ENCODE data around the gene ZNF771.

Gene ZNF771

DNA sequence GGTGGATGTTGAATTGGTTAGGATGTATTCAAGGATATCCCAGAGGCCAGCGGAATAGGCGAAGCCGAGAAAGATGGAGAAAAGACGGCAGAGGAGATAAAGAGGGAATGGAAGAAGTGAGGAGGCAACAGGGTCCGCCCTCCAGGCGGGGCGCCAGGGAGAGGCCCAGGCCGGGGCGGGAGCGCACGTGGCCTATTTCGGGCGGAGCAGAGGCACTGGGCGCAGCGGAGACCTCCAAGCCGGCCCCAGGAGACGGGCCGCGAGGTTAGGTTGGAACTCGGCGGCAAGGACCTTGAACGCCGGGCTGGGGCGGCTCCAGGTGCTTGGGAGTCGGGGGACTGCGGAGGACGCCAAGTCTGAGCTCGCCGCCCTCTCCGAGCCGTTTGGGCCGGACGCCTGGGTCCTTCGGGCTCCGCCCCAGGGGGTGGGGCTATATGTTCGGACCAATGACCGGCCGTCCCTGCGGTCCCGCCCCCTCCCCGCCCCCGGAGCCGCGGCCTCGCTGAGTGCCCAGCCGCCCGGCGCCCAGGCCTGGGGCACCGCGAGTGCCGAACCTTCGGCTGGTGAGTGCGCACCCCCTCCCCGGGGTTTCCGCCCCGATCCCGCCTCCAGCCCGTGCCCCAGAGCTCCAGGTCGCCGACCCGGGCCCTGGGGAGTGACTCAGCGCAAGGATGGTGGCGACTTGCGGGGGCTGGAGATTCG, at the start of gene ZNF771:
Gene ZNF771 (plus strand): TSS at position 505 of the 702 bp plus-strand sequence. CDS start 448 bp downstream, outside the sequence.
- peak; percentile 90 for DNase-seq

DNA sequence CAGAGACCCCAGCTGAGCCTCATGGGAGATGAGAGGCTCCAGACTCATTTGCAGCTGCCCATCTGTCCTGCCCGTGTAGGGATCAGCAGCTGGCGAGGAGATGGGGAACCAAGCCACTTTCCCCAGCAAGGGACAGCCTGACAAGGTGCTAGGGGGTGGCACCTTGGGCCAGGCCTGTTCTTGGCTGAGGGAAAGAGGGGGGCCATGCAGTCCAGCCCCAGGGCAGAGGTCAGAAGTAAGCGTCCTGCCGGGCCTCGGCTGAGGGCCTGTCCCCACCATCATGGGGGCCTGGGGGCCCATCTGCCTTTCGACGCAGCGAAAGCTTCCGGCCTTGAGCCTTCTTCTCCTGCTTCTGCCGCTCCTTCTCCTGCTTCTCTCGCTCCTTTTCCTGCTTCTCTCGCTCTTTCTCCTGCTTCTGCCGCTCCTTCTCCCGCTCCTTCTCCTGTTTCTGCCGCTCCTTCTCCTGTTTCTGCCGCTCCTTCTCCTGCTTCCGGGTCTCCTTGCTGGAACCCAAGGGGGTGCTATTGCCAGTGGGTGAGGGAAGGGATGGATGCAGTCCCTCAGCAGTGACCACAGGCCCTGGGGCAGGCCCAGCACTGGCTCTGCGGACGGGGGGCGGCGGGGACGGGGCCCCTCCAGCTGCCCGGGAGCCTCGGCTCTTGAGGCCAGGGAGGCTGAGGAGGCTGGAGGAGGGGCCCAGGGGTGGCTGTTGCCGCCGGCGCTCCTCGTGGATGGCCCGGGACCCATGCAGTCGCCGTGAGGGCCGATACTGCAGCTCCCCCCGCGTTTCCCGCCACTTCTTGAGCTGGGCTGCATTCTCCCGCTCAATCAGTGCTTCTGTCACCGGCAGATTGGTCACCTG, 49.5 kb upstream of the ZNF771 start:
- no peak for DNase-seq

DNA sequence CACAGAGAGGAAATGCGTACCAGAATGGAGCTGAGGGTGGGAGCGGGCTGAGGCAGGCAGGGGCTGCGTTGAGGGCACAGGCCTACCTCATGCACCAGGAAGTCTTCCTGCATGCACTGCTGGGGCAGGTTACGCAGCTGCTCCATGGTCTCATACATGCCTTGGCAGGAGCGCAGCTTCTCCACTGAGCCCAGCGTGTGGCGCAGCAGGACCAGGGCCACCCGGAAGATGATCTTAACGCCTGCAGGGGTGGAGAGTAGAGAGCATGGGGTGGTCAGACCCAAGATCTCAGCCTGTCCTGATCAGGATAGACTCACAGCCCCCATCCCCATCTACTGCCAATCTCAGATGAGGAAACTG, 48.8 kb upstream of the ZNF771 start:
- no peak for DNase-seq

DNA sequence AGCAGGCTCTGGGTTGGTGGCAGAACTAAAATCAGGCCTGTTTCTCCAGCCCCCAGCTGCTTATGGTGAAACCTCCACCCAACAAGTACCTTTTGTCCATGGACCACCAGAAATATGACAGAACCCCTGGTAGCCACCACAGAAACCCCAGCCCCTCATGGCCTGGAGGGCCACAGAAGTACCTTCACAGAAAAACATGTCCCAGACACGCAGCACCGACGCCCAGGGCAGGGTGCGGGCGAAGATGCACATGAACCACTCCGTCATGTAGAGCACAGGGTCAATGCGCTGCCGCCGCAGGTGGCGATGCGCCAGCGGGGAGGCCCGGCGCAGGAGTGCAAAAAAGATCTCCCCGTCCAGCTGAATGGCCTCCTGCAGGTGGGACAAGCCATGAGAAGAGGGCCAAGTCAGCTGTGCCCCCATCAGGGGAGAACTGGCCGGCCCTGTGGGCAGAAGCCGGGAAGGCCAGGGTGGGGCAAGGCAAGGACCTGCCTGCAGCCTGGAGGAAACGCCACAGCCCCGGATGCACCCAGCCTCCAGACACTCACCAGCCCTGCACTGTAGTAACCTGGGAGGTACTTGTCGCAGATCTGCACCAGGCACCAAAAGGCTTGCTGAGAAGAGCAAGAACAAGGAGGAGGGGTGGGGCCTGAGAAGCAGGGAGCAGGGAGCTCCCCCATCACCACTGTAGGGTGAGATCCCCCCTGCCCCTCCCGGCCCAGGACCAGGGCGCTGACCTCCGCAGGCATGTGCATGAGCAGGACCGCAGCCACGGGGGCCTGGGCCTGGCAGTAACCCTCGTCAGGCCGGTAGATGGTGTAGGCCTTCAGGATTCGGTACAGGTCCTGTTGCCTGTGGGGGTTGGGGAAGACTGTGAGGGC, 48.2 kb upstream of the ZNF771 start:
- no peak for DNase-seq

DNA sequence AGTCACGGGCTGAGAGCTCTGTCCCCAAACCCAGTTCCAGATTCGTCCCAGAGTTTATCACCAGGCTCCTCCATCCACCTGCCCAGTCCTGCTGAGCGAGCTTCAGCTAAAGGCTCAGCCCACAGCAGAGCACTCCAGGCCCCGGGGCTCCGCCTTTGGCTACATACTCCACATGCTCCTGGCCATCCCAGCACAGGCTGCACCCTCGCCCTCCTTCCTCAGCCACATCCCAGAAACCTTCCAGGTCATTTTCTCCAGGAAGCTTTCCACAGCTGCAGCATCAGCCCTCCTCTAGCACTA, 47.6 kb upstream of the ZNF771 start:
- DNase-seq: no peak

DNA sequence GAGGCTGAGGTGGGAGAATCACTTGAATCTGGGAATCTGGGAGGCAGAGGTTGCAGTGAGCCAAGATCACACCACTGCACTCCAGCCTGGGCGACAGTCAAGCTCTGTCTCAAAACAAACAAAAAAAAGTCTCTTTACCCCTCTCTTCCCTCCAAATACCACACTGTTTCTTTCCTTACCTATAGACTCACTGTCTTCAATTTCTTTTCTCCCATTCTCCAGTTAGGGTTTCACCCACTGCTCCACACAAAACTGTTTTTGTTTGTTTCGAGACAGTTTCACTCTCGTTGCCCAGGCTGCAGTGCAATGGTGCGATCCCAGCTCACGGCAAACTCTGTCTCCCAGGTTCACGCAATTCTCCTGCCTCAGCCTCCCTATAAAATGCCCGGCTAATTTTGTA, 46.2 kb upstream of the ZNF771 start:
- no peak for DNase-seq

DNA sequence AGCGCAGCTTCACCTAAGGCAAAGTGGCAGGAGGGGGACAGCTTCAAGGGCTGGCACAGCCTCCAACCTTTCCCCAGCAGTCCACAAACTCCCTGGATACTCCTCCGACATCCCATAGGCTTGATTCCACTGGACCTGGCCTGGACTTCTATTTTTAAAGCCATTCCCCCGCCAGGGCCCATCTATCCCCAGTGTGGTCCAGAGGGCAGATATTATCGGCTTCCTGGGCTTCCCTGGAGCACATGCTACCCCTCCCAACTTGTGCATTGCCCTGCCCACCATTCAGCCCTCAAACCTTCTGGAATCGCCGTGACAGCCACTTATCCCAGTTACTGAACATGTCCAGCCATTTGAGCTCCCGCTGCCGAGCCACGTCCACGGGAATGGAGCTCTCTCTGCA, 42.2 kb upstream of the ZNF771 start:
- no peak for DNase-seq

DNA sequence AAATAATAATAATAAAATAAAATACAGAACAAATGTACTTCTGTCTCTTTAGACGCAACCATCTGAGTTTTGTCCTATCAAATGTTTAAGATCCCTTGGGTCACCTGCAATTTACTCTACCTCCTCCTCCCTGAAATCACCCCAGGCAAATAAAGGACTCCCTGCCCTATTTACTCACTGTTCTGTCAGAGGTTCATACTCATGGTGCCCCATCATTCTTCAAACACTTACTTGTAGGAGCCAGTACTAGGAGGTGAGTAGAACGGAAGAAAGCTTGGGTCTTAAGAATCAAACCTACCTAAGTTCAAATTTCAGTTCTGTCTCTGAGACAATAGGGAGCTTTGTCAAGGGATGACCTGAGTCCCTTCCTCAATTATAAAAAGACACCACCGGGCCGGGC, 40.9 kb upstream of the ZNF771 start:
- no peak for DNase-seq

DNA sequence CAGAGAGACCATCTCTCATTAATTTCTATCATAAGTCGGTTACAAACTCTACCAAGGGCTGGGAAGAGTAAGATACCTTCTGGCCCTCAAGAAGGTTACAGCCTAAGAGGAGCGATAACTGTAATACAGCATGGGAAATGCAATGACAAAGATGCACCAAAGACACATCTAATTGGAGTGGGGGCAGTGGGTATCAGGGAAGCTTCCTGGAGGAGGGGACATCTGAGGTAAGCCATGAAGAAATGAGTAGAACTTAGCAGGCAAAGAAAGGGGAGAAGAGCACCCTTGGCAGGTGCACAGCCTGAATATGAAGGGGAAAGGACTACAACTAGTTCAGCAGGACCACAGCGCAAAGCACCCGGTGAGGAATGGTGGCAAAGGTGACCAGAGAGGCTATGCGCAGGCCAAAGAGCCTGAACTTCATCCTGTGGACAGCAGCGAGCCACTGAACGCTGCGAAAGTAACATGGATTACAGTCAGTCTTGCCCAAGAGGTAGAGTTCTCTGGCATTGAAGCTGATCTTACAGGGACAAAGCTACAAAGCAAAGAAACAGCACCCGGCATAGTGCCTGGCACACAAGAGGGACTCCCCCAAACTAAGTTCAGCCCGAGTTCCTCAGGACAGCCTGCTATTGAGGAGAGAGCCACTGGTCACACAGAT, 39.9 kb upstream of the ZNF771 start:
- DNase-seq: no peak

DNA sequence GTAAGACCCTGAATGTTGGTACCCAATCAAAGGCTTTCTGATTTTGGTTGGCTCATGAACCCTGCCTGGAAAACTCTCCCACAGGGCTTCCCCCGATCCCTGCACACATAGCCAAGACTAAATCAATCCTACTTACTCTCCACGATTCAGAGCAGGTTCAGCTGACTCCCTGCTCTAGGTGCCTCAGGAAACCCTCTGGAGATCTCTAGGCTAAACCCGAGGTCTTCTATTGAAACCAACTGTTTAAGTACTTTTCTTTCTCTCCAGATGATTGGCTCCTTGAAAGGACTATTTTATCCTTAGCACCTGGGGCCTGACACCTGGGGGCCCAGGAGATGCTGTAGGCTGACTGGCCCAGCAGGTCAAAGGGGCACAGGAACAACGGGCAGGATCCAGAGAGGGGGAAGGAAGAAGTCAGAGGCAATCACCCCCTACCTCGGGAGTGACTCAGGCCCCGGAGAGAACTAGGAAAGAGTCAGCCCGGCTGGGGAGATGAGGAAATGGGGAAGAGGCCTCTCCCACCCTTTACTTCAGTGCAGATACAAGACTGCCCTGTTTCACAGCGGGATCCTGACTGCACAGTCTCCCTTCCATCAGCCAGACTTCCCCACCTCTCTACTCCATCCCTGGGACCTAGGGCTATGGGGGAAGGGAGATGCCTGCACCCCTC, 39.1 kb upstream of the ZNF771 start:
- no peak for DNase-seq

DNA sequence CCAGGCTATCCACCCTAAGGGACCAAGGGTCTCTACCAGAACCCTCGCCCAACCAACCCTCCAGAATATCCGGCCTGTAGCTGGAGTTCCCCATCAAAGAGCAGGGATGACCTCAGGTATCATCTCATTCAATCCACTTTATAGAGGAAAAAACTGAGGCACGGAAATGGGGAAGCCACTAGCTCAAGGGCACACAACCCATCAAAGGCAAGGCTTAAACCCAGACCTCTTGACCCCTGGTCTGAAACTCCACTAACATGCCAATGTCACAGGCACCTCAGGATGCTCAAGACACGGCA, 38.7 kb upstream of the ZNF771 start:
- no peak for DNase-seq

DNA sequence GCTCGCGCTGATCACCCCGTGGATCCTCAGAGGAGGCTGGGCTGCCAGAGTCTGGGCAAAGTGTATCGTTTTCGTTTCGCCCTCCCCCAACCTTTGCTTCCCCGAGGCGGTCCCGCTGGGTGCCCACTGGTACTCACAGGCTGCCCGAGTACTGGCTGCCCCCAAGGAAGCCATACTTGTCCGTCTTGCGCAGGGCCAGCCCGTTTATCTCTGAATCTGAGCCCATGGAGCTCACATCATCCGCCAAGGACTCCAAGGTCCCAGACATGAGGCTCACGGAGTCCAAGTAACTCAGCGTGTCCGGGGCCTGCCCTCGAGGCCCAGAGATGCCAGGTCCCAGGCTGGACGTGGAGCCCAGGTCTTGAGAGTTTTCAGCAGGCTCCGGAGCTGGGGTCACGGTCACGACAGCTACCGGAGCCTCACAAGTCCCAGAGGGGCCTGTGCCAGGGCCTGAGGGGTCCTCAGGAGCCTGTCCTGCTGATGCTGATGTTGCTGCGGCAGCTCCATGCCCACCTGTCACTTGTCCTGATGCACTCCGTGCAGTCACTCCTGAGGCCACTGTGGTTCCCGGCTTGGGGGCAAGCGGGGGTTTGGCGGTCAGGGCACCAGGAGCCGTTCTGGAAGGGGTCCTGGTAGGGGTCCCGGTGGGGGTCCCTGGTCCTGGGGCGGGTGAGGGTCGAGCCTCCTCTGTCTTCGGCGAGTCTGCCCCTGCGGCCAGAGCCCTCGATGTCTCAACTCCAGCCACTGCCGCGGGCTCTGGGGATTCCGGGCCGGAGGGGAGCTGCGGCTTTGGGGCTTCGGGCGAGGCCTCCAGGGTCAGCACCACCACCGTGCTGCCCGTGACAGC, 38.1 kb upstream of the ZNF771 start:
- DNase-seq: no peak

DNA sequence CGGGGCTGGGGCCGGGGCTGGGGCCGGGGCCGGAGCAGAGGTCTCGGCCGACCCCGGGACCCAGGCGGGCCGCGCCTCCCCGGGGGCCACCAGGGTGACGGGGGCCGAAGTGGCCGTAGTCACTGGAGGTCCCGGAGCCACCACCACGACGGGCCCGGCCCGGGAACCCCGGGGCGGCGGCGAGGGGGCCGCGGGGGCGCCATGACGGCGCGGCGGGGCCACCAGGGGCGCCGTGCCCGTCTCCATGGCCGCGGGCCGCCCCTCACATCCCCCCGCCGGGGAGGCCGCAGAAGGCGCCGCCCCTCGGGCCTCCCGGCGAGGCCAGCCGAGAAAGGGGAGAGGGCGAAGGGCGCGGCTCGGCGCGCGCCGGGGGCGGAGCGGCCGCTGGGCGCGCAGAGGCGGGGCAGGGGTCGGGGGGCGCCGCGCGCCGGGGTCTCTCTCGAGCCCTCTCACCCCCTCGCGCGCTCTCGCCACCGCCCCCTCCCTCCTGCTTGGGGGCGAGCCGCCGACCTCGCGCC, 37.4 kb upstream of the ZNF771 start:
- DNase-seq: no peak

DNA sequence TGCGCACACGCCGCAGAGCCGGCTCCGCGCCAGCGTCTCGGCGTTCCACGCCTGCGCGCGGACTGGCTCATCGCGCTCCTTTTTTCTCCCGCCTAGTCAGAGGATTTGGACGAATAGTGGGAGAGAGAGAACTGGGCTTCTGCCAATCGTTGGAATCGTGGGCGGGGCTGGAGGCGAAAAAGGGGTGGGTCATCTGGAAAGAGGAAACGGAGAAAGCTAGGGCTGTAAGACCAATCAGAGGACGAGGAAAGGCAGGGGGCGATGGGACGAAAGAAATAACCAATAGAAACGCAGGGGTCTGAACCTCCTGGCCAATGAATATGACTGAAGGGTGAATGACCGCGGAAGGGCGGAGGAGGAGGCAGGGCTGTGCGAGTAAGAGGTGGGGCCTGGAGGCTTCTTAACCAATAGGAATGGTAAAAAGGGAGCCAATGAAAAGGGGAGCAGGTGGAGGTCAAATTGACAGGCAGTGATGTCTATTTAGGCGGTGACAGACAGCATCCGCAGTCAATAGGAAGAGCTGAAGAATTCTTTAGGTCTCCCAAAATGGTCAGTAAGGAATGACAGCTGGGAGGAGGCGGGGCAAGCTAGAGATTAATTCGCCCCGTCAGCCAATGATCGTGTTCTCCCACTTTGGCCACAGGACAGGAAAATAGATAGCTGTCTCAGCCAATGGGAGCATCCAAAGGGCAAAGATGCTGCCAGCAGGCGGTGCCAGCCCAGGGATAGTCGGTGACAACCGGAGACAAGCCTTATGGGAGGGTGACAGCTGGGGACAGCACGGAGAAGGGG, 36.8 kb upstream of the ZNF771 start, which contains the start of gene TBC1D10B:
Gene TBC1D10B (minus strand): TSS at position 39 of the 792 bp plus-strand sequence. CDS start 311 bp downstream, outside the sequence.
- peak; percentile 59 for DNase-seq

DNA sequence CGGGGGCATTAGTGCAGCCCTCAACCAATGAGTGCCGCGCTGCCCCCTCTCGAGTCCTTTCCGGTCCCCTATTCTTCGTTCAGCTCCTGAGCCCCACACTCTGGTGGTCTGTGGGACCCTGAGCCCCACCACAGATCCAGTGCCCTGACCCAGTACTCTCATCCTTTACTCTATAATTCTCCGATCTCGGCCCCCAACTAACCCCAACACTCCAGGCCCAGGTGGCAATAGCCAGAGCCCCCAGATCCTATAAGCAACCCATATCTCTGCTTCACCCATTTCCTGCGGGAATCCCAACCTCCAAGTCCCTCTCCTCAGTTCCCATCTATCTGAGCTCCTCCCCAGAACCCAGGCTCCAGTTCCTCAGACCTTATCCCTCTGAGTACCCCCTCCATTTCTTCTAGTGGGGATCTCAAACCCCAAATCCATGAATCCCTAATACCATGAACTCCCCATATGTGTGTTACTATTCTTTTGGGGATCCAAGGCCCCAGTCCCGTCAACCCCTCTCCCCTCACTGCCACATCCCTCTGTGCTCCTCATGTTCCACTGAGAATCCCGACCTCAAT, 36.1 kb upstream of the ZNF771 start:
- no peak for DNase-seq

DNA sequence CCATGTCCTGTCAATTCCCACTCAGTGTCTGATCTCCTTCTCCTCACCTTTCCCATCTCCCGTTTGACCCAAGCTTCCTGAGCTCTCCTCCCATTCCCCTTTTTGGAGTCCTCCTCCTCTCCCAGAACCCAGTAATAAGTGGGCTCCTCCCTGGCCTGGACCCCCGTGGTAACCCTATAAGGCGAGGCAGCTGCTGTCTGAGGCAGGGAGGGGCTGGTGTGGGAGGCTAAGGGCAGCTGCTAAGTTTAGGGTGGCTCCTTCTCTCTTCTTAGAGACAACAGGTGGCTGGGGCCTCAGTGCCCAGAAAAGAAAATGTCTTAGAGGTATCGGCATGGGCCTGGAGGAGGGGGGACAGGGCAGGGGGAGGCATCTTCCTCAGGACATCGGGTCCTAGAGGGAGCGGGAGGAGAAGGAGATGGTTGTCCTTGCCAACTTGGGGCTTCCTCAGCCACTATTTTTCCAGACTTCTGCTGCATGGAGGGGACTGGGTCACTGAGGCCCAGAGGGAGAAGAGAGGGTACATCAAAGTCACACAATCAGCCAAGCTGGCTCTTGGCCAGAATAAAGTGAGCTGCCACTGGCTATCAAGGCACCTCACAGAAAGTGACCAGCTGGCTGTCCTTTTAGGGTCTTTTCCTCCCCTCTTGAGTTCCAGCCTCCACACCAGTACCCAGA, 35.2 kb upstream of the ZNF771 start:
- DNase-seq: no peak

DNA sequence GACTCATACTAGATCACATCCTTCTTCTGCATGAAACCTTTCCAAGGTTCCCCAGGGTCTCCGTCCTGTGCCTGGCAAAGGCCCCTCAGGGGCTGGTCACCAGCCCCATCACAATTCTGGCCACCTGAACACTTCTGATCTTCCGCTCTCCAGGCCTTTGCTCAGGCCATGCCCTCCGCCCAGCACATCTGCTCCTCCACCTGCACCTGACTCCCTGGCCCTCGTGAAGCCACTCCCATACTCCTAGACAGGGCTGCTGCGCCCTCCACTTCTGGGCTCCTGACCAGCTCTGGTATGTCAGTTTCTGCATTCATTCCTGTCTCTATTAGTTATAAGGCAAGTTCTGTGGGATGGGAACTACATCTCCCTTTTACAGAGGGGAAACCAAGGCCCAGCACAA, 34.7 kb upstream of the ZNF771 start:
- DNase-seq: no peak

DNA sequence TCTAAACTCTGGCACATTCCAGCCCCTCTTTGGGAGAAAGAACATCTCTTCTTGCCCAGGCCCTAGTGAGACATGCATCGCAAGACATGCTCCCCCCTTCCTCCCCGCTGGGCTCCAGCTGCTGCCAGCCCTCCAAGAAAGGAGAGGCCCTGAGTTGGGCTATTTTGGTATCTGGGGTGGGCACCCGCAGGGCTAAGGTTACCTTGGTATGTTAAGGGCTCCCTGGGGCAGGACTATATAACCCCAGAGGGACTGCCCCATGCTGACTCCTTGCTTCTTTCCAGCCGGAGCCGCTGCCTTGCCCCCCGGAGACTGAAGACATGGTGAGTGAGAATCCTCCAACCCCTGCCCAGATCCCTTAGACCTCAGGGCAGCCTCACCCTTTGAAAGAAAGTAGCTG, 32.9 kb upstream of the ZNF771 start, which contains the start of gene MYL11:
Gene MYL11 (plus strand): TSS at position 265 of the 400 bp plus-strand sequence. CDS start 56 bp downstream, at position 321.
- no peak for DNase-seq

DNA sequence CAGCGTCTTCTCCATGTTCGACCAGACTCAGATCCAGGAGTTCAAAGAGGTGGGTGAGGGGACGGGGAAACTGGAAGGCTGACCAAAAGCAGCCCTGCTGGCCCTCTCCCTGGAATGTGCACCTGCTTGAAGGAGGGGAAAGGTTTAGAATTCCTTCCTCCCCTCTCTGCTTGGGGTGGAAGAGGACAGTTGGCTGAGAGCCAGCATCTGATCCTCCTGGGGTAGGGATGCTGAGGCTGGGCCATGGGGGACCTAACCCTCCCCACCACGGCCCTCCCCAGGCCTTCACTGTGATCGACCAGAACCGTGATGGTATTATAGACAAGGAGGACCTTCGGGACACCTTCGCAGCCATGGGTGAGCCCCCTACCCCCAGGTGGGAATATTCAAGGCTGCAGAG, 31.5 kb upstream of the ZNF771 start:
- DNase-seq: no peak
